Body of pancreas (tissue), 4 donors: ENCODE data around the gene LUC7L.

Source experiments
- POLR2A ChIP-seq, 3 donors: fragments of 450-650 bp; IDR thresholded peaks; one replicate each; pipeline ENCODE4 v1.6.1; 2016; ENCODE audit warnings: antibody characterized with exemption in 3 of 3, mild to moderate bottlenecking in 2 of 3
- TF ChIP-seq, protein P1 (sequence below), 7 experiments: fragments of 450-650 bp in 4 of 7; fragments of 200-600 bp in 3 of 7; sonication (generic) in 3 of 7; IDR thresholded peaks; one replicate each; pipeline ENCODE4 v1.5.1; 2016 to 2019; ENCODE audit warnings: antibody characterized with exemption in 7 of 7

DNA sequence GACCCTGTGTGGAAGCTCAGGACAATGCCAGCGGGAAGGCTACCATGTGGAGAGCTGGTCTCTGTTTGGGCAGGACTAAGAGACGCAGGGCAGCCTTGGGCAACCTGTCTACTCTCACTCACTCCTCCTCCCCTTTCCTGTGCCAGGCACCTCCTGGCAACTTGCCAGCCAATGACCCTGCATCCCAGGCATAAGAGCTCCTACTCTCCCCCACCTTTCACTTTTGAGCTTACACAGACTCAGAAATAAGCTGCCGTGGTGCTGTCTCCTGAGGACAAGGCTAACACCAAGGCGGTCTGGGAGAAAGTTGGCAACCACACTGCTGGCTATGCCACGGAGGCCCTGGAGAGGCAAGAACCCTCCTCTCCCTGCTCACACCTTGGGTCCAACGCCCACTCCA, 60.8 kb downstream of the LUC7L start:
- TF ChIP-seq, protein P1, sequence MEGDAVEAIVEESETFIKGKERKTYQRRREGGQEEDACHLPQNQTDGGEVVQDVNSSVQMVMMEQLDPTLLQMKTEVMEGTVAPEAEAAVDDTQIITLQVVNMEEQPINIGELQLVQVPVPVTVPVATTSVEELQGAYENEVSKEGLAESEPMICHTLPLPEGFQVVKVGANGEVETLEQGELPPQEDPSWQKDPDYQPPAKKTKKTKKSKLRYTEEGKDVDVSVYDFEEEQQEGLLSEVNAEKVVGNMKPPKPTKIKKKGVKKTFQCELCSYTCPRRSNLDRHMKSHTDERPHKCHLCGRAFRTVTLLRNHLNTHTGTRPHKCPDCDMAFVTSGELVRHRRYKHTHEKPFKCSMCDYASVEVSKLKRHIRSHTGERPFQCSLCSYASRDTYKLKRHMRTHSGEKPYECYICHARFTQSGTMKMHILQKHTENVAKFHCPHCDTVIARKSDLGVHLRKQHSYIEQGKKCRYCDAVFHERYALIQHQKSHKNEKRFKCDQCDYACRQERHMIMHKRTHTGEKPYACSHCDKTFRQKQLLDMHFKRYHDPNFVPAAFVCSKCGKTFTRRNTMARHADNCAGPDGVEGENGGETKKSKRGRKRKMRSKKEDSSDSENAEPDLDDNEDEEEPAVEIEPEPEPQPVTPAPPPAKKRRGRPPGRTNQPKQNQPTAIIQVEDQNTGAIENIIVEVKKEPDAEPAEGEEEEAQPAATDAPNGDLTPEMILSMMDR (IDR thresholded peaks at IDR 0.05), result no peak
- no peak for TF ChIP-seq POLR2A (IDR thresholded peaks at IDR 0.05)
